Umbilical cord (tissue), 2 donors: ENCODE measurements around the gene GLI1. TPM values are rescaled to one million over a fixed set of nuclear protein-coding genes. Genes with fewer than 3 reads are reported as not detected.

Experiments used
- DNase-seq: peaks from one replicate; pipeline ENCODE4 v3.0.0-alpha.2; 2015; ENCODE audit warnings: low spot score
- total RNA-seq: library from RNA; depleted of rRNA; stranded (reverse); fragments of >200 nt; gene quantifications from one replicate; pipeline ENCODE4 v1.2.3, GENCODE V29; 2014; ENCODE audit warnings: low replicate concordance; ENCODE audit not compliant: insufficient read depth

GLI1 gene
- total RNA-seq, 1 donor from 2014 or later, result 3.6 TPM

GRCh38 chr12:57518176-57518919 is 58.8 kb downstream of the GLI1 start:
- peak; percentile 66 for DNase-seq

GRCh38 chr12:57518920-57519795 is 59.6 kb downstream of the GLI1 start:
- peak; percentile 35 for DNase-seq

DNA sequence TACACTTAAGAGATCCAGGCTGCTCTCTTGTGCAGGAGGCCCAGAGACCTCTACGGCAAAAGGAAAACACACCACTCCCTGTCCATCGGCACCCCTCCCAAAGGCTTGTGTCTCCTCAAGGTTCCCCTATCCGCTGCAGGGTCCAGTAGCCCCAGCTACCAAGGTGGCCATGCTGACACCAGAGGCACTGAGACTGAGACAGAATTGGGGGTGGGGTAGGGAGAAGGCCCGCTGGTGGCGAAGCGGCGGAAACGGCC is 60.1 kb downstream of the GLI1 start:
- no peak for DNase-seq

DNA sequence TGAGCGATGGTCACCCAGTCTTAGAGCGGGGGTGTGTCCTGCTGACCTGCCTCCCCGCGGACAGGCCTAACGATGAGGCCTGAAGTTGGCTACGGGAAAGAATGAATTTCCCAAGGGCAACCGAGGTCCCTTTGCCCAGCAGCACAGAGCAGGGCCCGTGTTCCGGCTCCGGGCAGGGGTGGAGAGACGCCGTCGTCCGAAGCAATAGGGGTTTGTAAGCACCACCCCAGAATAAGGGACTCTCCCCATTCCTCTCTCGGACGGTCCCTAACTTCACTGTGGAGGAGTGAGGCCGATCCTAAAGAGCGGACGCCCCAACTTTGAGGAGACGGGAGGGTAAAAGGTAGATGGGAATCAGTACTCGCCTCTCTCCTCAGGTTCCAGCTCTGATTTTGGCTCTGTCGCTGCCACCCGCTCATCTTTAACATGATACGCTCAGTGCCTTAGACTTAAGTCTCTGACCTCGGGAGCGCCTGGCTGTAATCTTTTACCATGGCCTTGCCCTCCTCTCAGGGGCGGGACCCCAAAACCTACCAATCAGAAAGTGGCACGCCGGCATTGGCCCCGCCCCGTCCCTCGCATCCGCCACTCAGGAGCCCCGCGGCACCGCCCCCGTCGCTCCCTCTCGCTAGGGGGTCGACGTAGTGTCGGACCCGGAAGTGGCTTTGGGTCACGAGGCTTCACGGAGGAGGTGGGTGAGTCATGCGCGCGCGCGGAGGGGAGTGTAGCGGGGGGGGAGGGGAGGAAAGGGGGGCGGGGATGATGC is 60.7 kb downstream of the GLI1 start, which contains the start of gene DDIT3:
TSS of gene DDIT3 (minus strand) at position 462 of the 766 bp plus-strand sequence. CDS start 3,108 bp downstream, outside the sequence.
- DNase-seq, result peak; percentile 99

DNA sequence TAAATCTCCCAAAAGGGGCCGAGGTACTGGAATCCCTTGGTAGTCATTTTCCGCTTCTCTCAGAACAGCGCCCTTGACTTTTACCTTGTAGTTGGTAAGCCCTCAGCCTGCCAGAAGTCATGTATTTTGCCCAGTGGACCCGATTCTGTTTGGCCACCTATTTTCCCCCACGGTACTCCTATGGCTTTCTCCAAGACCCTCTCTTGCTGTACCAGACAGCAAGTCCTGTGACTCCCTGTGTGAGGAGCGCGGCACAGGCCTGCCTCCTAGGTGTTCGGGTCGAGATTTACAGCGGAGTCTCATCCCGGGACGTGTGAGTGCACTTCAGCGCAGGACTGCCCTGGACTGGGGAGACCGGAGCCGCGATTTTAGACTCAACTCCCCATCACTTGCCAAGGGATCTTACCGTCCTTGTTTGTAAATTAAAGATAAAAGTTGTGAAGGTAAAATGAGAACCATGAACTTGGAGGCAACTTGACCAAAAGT is 62.0 kb downstream of the GLI1 start:
- peak; percentile 71 for DNase-seq

Other genes starting within 250 kb of the GLI1 start
- not detected for gene NXPH4, start 243.0 kb upstream of the GLI1 start, total RNA-seq
- gene SHMT2, start 230.1 kb upstream of the GLI1 start, total RNA-seq, result 156 TPM
- not detected for gene STAC3, start 208.6 kb upstream of the GLI1 start, total RNA-seq
- gene R3HDM2, start 28.7 kb upstream of the GLI1 start, total RNA-seq, result 3.9 TPM
- not detected for gene INHBC, start 25.0 kb upstream of the GLI1 start, total RNA-seq
- gene INHBE, start 4.5 kb upstream of the GLI1 start, total RNA-seq, result 1.4 TPM
- gene ARHGAP9, start 20.1 kb downstream of the GLI1 start, total RNA-seq, result 6.7 TPM
- gene MARS1, start 28.3 kb downstream of the GLI1 start, total RNA-seq, result 41.7 TPM
- 20.7 TPM for gene DDIT3, start 60.7 kb downstream of the GLI1 start, total RNA-seq
- gene MBD6, start 63.0 kb downstream of the GLI1 start, total RNA-seq, result 1.9 TPM
- 64.0 TPM for gene DCTN2, start 87.4 kb downstream of the GLI1 start, total RNA-seq
- 2.2 TPM for gene KIF5A, start 90.3 kb downstream of the GLI1 start, total RNA-seq
- 12.5 TPM for gene PIP4K2C, start 131.4 kb downstream of the GLI1 start, total RNA-seq
- gene DTX3, start 145.0 kb downstream of the GLI1 start, total RNA-seq, result 17.6 TPM
- gene ARHGEF25, start 151.7 kb downstream of the GLI1 start, total RNA-seq, result 101 TPM
- gene B4GALNT1, start 173.4 kb downstream of the GLI1 start, total RNA-seq, result 1.4 TPM
- 150 TPM for gene OS9, start 234.3 kb downstream of the GLI1 start, total RNA-seq